Coronary artery (tissue), 2 donors: ENCODE results near the gene MED25.

Experiments used
- DNase-seq: peaks from one replicate; pipeline ENCODE4 v3.0.0-alpha.2; 2017; ENCODE audit warnings: low spot score
- H3K27ac ChIP-seq, 2 donors: fragments of 200-600 bp; sonication (generic); one replicate each; pipeline ENCODE4 v1.5.1; 2016 to 2019
- H3K4me3 ChIP-seq: fragments of 200-600 bp; sonication (generic); 2 replicates; pipeline ENCODE4 v1.5.1; 2016; ENCODE audit warnings: mild to moderate bottlenecking, moderate library complexity
- TF ChIP-seq, protein P1 (sequence below): fragments of 200-600 bp; sonication (generic); IDR thresholded peaks from one replicate; pipeline ENCODE4 v1.5.1; 2019; ENCODE audit warnings: antibody characterized with exemption

Gene MED25

DNA sequence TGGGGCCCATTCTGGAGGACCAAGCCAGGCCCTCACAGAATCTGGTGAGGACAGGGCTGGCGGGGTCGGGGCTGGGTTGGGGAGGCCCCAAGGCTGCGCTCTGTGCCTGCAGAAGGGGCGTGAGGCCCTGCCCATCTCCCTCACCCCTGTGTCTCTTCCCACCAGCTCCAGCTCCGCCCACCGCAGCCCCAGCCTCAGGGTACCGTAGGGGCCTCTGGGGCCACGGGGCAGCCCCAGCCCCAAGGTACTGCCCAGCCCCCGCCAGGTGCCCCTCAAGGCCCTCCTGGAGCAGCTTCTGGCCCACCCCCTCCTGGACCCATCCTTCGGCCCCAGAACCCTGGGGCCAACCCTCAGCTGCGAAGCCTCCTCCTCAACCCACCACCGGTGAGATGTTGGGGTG is 17.5 kb downstream of the MED25 start:
- no peak overlapping the region for H3K27ac ChIP-seq
- DNase-seq: no peak
- TF ChIP-seq, protein P1, sequence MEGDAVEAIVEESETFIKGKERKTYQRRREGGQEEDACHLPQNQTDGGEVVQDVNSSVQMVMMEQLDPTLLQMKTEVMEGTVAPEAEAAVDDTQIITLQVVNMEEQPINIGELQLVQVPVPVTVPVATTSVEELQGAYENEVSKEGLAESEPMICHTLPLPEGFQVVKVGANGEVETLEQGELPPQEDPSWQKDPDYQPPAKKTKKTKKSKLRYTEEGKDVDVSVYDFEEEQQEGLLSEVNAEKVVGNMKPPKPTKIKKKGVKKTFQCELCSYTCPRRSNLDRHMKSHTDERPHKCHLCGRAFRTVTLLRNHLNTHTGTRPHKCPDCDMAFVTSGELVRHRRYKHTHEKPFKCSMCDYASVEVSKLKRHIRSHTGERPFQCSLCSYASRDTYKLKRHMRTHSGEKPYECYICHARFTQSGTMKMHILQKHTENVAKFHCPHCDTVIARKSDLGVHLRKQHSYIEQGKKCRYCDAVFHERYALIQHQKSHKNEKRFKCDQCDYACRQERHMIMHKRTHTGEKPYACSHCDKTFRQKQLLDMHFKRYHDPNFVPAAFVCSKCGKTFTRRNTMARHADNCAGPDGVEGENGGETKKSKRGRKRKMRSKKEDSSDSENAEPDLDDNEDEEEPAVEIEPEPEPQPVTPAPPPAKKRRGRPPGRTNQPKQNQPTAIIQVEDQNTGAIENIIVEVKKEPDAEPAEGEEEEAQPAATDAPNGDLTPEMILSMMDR: no peak
- H3K4me3 ChIP-seq: no peak overlapping the region

DNA sequence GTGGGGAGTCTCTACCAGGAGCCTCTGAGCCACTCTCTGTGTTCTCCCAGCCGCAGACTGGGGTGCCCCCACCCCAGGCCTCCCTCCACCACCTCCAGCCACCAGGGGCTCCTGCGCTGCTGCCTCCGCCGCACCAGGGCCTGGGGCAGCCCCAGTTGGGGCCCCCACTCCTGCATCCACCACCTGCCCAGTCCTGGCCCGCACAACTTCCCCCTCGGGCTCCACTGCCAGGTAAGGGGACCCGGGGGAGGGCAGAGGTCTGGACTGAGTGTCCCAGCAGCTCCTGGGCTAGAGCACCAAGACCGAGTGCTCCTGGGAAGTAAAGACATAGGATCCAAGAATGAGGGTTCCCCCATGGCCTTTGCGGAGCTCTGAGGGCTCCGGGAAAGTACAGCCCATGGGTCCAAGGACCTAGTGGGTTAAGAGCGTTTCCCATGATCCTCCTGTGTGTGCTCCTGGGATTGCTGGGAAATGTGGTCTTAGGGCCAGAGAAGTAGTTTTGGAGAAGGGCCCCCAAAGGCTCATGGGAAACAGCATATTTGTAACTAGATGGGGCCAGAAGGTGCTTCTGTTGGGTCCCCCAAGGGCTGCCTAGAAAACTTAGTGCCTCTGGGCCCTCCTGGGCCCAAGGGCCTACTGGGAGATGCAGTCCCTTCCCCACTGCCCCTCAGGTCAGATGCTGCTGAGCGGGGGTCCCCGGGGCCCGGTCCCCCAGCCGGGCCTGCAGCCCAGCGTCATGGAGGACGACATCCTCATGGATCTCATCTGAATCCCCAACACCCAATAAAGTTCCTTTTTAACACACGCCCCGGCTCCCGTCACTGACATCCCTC is 18.3 kb downstream of the MED25 start:
- no peak overlapping the region for H3K27ac ChIP-seq
- TF ChIP-seq, protein P1: no peak

DNA sequence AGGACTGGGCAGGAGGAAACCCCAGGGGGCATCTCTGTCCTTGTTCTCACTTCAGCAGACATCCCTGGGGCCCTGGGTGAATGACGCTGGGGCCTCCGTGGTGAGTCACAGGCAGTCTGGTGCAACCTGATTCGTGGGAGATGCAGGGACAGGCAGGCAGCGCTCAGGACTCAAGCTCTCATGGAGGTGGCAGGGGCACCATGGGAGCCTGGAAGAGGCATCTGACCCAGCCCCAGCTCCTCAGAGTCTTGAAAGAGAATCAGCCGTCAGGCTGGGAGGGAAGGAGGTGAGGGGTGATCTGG is 18.9 kb downstream of the MED25 start:
- TF ChIP-seq, protein P1: no peak
- DNase-seq: no peak
- no peak overlapping the region for H3K27ac ChIP-seq
- no peak overlapping the region for H3K4me3 ChIP-seq

More for the DNA sequence above, 18.3 kb downstream of the MED25 start:
- no peak for DNase-seq
- no peak overlapping the region for H3K4me3 ChIP-seq

DNA sequence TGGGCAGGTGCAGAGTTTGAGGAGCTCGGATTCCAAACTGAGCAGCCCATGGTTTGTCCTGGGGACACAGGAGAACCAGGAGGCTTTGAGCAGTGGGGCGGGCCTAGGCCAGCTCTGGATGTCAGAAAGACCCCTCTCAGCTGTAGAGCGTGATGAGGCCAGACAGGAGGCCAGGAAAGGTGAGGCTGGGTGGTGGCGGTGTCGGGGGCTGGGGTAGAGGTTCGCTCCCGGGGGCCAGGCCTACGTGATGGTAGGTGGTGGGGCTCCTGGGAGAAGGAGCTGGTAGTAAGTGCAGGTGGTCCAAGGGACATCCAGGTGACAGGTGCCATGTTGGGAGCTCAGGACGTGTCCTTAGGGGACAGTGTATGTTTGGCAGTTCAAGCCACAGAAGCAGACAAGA is 19.3 kb downstream of the MED25 start:
- DNase-seq: no peak
- TF ChIP-seq, protein P1: no peak
- no peak overlapping the region for H3K4me3 ChIP-seq
- H3K27ac ChIP-seq: no peak overlapping the region

DNA sequence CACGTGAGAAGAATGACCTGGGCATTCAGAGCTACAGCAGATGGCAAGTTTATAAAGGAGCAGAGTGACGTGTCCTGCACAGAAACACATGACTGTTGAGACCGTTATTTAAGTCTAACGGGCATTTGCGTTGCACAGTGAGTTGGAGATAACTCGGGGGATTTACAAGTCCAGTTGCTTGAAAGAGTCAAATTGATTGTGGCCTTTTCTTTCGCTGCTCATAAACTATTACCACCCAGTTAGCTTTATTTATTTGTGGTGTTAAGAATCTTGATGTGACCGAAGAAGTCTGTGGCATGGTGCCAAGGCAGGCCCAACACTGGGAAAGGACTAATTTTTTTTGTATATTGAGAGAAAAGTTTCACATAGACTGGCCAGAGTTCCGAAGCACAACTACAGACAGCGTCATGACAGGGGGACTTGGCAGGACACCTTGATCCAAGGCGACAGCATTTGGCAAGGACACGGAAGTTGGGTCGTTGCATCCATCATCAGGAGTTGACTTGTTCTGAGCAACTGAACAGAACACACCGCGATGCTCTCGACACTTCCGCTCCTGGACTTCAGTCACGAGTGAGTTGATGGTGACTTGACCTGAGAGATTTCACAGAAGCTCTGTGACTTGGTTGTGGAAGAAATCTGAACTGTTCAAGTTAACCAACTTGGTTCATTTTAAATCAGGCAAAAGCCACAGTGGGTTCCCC is 20.9 kb downstream of the MED25 start:
- no peak overlapping the region for H3K4me3 ChIP-seq
- no peak for DNase-seq
- TF ChIP-seq, protein P1: no peak
- no peak overlapping the region for H3K27ac ChIP-seq

DNA sequence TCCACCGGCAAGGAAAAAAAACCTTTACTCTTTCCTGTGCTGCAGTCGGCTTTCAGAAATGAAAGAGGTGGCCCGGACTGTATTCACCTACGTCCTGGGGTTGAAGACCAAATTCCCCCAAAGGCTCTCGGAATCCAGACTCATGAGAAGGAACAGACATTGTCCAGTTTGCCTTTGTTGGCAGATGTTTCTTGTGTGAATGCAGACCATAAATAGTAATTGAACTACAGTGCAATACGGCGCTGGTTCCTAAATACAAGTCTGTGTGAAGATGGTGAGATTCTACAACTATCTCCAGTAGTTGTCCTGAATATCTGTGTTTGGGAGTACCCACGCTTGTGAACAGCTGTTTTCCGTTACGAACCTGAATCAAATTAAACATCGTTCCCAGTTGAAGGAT is 21.6 kb downstream of the MED25 start:
- no peak for DNase-seq
- TF ChIP-seq, protein P1: no peak
- Histone ChIP-seq H3K27ac (no peak overlapping the region), H3K4me3 (no peak overlapping the region)

DNA sequence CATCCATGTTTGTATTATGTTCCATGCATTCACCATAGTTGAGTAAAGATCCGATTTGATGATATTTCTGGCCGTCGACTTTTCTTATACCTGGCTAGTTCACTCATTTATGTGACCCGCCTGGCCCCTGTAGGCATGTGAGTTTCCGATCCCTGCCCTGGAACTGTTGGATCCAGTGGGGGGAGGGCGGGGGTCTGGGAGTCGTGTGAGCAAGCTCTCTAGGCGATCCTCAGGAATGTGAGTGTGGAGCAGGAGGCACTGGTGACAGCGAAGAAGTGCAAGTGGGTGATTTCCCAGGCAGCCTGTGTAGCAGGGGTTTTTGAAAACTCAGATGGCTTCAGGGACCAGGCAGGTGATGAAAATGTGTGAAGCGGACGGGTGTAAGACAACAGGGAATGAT is 22.2 kb downstream of the MED25 start:
- Histone ChIP-seq H3K27ac (no peak overlapping the region), H3K4me3 (no peak overlapping the region)
- no peak for DNase-seq
- TF ChIP-seq, protein P1: no peak
